Activated T-cell treated with anti-CD3 and anti-CD28 coated beads for 1 hour (primary cell): ENCODE results near the gene SPEF2.

Experiments used
- DNase-seq: peaks from one replicate; pipeline ENCODE4 v3.0.0-alpha.2; 2020; ENCODE audit warnings: low read depth

Gene SPEF2

DNA sequence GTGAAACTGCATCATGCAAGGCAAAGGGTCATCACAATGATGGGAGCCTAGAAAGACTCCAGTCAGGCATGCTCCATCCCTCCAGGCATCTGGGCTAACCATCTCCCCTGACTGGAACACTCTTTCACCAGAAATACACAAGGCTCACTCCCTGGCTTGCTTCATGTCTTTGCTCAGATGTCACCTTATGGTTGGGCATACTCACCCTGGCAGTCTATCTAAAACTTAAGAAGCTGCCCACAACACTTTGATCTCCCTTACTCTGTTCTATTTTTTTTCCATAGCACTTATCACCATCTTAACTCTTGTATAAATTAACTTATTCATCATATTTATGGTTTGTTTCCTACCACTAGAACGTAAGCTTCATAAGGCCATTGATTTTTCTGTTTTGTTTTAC, 90.0 kb downstream of the SPEF2 start:
- no peak for DNase-seq

DNA sequence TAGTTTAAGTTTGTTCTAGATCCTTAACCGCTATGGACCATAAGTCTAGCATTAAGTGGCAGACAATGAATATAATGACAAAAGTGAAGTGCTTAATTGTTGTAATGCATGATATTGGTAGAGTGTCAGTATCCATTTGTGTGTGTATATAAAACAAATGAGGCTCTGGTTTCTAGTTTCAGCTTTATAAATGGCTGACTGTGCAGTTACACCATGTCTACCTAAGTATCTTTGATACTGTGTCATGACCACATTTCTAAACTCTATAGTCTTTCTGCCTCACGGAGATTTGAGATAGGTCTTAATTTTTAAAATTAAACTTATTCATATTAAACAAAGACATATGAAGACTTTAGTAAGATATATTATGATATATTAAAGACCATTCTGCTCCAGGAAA, 92.0 kb downstream of the SPEF2 start:
- DNase-seq, result no peak

DNA sequence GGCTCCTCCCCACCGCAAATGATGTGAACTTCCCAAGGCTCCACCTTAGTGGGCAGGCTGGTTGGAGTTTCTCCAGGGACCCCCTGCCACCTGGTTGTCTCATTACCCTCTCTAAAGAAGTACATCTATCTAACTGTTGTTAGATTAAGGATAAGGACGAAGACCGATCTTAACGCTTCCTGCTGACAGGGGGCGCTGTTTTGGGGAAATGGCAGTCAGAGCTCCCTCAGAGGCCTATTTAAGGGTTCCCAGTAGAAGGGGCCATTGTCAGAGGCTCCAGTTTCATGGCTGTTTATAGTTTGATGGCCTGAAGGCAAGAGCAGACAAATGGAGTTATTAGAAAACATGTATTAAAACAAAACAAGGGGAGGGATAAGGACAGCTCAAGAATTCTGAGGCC, 100.1 kb downstream of the SPEF2 start:
- no peak for DNase-seq

DNA sequence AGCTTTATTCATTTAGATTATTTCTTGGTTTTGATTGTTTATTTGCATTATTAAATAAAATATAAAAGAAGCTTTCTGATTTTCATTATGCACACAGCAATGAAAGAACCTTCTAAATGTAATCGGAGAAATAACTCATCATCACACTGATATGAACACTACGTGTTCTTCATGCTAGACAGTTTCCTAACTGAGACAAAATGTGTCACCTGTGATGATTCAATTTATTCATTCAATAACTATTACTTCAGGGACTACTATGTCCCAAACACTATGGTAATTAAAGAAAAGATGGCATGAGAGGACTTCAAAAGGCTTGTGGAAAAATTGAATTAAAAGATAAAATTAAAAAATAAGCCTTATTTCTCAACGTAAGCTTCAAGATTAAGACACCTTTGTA, 118.1 kb downstream of the SPEF2 start:
- no peak for DNase-seq

DNA sequence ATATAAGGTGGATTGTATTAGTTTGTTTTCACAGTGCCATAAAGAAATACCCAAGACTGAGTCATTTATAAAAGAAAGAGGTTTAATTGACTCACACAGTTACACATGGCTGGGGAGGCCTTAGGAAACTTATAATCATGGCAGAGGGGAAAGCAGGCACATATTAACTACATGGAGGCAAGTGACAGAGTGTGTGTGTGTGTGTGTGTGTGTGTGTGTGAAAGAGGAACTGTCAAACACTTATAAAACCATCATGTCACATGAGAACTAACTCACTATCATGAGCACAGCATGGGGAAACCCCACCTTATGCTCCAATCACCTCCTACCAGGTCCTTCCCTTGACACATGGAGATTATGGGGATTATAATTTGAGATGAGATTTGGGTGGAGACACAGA, 118.6 kb downstream of the SPEF2 start:
- DNase-seq, result no peak

DNA sequence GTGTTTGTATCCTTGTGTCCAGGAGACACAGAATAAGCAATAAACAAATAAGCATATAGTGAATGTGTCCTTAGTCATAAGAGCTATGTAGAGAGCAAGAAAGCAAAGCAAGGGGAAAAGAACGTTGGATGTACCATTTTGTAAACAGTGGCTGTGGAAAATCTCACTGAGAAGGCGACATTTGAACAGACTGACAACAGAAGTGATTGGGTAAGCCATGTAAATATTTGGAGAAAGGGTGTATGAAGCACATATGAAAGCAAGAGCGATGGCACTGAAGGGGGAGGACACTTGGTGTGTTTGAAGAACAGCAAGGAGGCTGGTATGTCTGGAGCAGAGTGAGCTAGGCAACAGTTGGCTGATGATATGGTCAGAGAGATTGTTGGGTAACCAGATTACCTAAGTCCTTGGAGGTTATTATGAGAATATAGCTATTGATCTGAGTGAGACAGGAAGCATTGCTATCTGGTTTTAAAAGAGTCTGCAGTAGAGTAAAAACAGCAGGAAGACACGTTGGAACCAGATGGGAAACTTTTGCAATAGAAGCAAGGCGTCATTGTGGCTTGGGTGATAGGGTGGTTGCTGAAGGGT, 123.6 kb downstream of the SPEF2 start:
- no peak for DNase-seq

DNA sequence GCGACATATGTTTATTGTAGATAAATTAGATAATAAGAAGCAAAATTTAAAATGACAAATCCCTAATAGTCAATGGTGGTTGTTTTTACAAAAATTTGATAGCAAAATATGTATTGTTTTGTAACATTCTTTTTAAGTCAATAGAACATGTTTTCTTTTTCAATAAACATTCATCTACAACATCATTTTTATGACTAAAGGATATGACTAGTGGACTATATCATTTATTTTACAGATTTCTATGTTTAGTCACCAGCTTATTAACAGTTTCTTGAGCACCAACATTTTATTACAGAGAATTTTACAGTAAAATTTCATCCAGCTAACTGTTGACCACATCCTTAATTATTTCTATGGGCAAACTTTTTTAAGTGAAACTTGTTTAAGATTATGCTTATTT, 124.3 kb downstream of the SPEF2 start:
- DNase-seq, result no peak

DNA sequence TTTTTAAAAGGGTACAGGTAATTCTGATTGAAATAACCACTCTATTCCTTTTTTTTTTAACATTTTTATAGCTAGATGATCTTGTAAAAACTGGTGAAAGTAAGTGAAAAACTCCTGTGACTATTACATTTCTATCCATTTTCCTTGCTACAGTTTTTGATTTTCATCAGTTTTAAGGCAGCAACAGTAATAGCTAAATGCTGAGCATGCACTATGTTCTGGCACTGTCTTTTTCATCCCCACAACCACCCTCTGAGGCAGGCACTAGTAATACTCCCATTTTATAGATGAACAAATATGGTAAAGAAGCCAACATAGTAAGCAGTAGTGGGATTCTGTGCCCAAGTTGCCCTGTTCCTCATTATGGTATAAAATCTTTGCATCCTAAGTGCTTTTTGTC, 126.0 kb downstream of the SPEF2 start:
- DNase-seq, result no peak

DNA sequence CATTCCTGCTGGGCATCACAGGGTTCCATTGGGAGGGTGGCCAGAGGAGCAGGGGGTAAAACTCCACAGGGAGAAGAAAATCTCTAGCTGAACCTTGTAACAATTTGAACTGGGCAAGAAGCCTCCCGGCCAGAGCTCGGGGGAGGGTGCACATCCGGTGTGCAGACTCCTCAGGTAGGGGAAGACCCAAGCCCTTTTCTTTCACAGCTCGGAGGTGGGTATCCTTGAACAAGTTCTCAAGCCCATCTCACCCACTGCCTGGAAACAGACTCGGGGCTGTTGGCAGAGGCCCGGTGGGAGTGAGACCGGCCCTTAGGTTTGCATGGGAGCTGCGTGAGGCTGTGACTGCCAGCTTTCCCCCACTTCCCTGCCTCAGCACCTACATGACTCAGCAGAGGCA, 127.5 kb downstream of the SPEF2 start:
- DNase-seq, result no peak

DNA sequence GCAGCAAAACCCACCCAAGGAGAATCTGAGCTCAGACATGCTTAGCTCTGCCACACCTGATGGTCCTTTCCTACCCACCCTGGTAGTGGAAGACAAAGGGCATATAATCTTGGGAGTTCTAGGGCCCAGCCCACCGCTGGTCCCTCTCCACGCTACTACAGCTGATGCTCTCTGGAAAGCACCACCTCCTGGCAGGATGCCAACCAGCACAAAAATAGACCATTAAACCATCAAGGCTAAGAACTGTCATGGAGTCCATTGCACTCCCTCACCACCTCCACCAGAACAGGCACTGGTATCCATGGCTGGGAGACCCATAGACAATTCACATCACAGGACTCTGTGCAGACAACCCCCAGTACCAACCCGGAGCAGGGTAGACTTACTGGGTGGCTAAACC, 128.0 kb downstream of the SPEF2 start:
- no peak for DNase-seq

DNA sequence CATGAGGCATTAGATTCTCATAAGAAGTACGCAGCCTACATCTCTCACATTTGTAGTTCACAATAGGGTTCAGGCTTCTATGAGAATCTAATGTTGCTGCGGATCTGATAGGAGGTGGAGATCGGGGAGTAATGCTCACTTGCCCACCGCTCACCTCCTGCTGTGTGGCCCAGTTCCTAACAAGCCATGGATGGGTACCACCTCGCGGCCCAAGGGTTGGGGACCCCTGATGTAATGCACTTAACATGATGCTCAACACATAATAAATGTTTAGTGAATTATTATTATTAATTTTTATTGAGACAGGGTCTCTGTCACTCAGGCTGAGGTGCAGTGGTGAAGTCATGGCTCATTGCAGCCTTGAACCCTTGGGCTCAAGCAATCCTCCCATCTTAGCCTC, 134.3 kb downstream of the SPEF2 start:
- DNase-seq, result no peak

DNA sequence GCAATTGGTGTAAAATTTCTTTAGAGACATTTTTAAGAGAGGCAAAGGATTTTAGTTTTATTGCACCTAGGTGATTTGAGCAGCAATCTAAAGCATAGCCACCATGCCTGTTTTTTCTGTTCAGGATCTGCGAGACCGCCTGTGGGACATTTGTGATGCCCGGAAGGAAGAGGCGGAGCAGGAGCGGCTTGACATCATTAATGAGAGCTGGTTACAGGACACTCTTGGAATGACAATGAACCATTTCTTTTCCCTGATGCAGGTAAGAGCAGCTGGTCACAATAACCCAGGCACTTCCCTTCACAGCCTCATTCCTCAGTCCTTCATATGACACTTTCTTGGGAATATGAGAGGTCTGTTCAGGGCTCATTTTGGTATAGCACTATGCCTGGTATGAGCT, 135.8 kb downstream of the SPEF2 start:
- no peak for DNase-seq

DNA sequence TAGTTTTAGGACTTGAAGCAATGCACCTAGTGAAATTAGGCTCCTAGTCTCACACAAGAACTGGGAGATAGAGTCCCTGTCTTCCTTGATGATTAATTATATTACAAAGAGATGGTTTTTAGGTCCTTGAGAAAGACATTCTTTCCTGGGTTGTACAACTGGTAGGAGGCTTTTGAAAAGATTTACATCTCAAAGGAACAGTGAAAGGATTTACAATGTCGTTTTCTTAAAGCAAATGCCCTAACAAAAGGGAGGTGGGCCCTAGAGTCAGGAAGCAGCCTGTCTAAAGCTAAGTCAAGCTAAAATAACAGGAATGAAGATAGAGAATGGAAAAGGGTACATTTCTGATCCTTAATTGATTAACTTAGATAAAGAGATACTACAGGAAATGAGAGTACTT, 136.8 kb downstream of the SPEF2 start:
- DNase-seq, result no peak

DNA sequence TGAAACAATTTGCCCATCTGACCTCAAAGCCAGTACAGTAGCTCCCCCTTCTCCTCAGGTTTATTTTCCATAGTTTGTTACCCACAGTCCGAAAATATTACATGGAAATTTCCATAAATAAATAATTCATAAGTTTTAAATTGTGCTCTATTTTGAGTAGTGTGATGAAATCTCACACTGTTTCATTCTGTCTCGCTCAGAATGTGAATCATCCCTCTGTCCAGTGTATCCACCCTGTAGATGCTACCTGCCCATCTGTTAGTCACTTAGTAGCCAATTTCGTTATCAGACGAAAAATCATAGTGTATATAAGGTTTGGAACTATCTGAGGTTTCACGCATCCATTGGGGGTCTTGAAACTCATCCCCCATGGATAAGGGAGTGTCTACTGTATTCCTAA, 138.3 kb downstream of the SPEF2 start:
- DNase-seq, result no peak

DNA sequence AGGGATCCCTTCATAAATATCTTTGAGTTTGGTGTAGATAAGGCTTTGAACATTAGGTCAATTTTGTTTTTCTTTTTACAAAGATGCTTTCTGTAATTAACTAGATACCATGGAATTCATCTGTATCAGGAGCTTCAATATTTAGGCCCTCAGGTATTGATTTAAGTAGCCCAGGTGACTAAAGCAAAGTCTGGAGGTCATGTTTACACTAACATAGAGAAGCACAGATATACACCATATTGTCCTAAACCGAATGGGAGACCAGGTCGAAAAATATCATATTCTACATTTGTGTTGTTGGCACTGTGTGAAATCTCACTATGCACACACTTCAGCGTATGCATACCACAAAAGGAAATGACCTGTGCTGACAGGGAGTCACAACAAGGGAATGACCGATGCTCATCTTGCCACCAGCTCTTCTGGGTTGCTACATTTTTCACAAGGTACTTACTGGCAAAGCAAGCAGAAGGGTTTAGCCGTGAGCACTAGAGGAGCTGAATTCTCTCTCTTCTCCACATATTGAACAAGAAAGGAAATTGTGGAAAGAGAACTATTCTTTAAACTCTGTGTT, 140.6 kb downstream of the SPEF2 start:
- no peak for DNase-seq

DNA sequence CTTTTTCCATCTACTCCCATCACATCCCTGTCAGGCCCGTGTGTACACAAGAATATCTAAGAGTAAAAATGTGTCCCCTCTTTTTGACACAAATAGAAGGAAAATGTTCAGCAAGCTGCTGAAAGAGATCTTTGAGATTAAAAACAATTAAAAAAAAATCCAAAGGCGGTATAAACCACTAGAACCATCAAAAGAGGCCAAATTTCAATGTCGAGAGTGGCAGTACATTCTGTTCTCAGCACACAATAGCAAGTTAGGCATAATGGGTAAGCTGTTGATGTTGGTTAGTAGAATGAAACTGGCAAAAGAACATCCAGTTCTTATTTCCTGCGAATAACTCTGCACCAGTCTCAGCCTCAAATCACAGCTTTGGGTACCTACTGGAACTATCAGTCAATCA, 143.9 kb downstream of the SPEF2 start:
- no peak for DNase-seq

DNA sequence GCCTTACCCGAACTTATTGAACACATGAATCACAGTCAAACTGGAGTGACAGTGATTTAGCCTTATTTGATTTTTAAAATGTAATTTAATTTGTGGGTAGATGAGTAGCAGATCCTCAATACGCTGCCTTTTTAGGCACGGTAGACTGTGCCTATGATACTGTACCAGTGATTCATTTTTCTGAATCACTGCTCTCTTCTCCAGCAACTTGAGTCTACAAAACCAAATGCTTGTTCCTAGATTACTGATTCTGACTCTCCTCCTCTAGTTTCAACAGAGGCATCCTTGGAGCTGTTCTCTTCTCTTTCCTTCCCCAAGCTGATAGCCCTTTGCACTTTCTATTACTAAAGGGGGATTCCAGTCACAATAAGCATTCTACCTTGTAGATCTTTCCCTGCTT, 144.7 kb downstream of the SPEF2 start:
- DNase-seq, result no peak

DNA sequence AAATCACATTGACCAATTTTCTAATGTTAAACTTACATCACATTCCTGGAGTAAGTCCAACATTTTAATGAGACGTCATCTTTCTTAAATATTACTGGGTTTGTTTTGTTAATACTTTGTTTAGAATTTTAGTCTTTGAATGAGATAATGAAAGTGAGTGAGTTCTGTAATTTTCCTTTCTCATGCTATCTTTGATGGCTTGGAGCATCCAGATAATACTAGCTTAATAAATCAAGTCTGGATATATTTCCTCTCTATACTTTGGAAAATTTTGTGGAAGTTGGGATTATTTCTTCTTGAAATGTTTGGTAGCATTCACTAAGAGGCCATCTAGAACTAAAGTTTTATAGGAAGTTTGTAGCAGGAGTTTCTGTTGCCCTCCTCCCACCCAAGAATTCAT, 148.3 kb downstream of the SPEF2 start:
- DNase-seq, result no peak

DNA sequence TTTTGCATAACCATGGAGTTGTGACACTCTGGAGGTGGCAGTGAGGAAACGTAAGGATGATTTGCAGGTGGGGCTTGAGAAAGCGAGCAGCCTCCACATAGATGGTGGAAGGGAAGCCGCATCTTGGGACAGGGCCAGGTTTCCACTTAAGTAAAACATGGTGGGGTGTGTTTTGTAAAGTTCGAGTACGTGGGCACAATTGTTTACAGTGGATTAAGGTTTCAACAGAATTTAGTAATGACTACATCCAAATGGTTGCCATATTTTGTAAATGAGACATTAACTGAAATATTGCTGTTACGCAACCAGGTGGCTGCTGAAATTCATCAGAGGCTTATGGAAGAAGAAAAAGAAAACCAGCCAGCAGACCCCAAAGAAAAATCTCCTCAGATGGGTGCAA, 153.6 kb downstream of the SPEF2 start:
- no peak for DNase-seq

DNA sequence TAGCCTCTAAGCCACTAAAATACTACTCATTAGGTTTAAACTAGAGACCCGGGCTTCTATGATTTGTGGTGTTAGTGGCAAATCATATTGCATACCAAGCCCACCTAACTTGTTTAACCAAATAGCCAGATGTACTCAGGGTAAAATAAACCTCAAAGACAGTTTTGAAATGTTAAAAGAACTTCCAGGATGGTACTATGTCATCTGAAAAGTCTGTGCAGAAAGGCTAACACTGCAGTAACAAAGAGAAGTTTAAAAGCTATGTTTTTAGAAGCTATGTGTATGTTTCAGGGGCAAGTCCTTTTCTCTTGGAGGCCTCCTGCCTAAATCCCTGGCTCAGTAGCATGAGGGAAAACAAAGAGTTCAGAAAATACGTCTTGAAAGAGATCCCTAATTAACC, 154.2 kb downstream of the SPEF2 start:
- no peak for DNase-seq

DNA sequence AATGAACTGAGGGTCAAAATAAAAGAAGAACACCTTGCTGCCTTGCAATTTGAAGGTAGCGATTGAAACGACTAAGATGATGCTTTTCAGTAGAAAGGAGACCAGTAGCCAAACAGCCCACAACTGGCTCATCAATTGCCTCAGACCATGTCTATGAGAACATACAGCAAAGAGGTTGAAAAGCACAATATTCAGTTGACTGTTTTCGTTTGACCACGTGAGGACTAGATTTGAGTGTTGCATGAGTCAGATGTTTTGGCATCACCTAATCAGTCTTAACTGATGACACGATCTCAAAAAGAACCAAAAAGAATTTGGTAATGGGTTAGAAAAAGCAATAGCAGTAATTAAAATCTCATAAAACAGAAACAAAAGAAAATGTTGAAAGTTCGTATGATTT, 156.3 kb downstream of the SPEF2 start:
- DNase-seq, result no peak

DNA sequence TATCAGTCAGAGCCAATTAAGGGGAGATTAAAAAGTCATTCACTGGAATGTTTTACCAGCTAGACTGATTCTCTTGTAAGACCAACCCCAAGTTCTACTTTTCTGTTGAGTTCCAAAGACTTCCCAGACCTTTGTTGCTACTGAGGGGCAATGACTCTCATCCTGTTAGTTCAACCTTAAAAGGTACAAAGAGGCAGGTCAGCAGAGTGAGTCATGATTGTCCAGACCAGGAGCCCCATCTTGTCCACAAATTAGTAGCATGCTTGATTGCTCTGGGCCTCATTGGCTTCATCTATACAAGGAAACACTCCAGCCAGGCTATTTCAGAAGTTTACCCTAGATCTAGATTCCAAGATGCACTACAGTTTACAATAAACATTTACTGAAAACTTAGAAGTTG, 159.1 kb downstream of the SPEF2 start:
- no peak for DNase-seq

DNA sequence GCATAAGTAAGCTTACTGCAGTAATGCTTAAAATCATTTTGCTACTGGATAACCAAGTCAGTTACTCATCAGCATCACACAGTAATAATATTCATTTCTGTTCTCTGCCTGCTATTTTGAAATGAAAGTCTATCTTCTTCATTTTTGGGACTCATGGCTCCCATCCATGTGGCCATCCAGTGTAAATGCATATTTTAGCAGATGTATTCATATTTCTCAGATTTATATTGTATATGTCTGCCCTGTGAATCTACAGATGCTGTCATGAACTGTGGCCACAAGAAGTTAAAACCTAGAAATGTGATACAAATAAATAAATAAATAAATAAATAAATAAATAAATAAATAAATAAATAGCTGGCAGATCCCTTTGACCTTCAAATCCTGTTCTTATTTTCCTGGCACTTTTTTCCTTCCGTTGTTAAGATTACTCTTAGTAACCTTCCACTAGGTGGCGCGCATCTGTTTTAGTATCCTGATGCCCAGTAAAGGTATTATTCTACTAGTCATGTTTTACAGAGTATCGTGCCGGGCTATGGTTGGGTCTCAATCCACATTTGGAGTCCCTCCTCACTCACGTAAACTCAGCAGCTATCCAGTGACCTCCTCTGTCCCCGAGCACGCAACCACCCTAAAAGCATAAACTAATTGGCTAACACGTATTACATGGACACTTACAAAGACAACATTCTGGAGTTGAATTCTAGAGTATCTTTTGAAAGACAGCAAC, 159.9 kb downstream of the SPEF2 start:
- peak; percentile 74 for DNase-seq

DNA sequence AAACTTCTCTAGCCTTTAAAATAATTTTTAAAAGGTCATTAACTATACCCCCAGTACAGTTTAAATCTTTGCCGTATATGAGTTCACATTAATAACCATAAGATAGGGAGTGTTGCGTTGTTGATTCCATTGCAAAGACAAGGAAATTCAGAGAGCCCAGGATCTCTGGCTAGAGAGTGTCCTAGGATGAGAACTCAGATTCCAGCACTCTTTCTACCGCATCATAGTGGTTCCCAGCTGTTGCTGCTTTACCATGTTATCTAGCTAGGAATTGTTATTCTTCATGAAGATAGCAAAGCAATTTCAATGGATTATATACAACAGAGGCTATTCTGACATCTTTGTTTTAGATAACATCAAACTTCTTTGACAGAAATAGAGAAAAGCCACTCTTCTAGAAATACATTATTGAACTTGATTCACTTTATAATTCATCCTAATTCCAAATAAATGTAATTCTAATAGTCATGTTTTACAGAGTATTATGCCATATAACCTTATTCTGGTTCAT, 160.7 kb downstream of the SPEF2 start:
- no peak for DNase-seq
